ENCODE results near the gene RER1. TPM values are rescaled to one million over a fixed set of nuclear protein-coding genes. Genes with fewer than 3 reads are reported as not detected.

RER1 gene
- total RNA-seq, 4 donors from 2014 or later: 73.5 to 101 (median 83.7) TPM

GRCh38 chr1:2445823-2446215, 54.2 kb downstream of the RER1 start:
- Histone ChIP-seq H3K9me3 (no peaks in the 10 kb centered on the region), H3K4me3 (replicated peaks in 1 of 3) (no peak overlapping the region), H3K4me1 (no peaks in the 10 kb centered on the region), H3K27me3 (peaks cover 5% of the 10 kb centered on the region), H3K36me3 (no peaks in the 10 kb centered on the region), H3K27ac (no peak overlapping the region)
- TF ChIP-seq POLR2A (IDR thresholded peaks at IDR 0.05) (no peak), CTCF (IDR thresholded peaks at IDR 0.05) (no peak)
- no peak for DNase-seq
- intact Hi-C loops (cut with DNase I): no loop called here
- WGBS, 2 donors: 91 to 93% methylated on average over 9 to 13 of the region's 15 CpGs

- no peak for DNase-seq
- H3K4me1 ChIP-seq: no peaks in the 10 kb centered on the region
- no peaks in the 10 kb centered on the region for H3K9me3 ChIP-seq
- no peak for TF ChIP-seq POLR2A (IDR thresholded peaks at IDR 0.05)
- no peak for TF ChIP-seq CTCF (IDR thresholded peaks at IDR 0.05)
- no peak overlapping the region for H3K27ac ChIP-seq
- intact Hi-C loops (cut with DNase I): no loop called here
- 48 to 50% methylated on average over 6 to 11 of the region's 13 CpGs for WGBS, 2 donors
- H3K4me3 ChIP-seq (replicated peaks in 1 of 3): no peak overlapping the region
- H3K27me3 ChIP-seq: peaks cover 5% of the 10 kb centered on the region
- H3K36me3 ChIP-seq: no peaks in the 10 kb centered on the region
These were observed 54.8 kb downstream of the RER1 start for GRCh38 chr1:2446394-2446793.

GRCh38 chr1:2446861-2447260, 55.2 kb downstream of the RER1 start:
- no peaks in the 10 kb centered on the region for H3K9me3 ChIP-seq
- H3K36me3 ChIP-seq: no peaks in the 10 kb centered on the region
- H3K27me3 ChIP-seq: peaks cover 5% of the 10 kb centered on the region
- no peak overlapping the region for H3K27ac ChIP-seq
- H3K4me3 ChIP-seq (replicated peaks in 1 of 3): no peak overlapping the region
- H3K4me1 ChIP-seq: peaks cover 0 to 1% of the 10 kb centered on the region in 2 donors
- no peak for DNase-seq
- intact Hi-C loops (cut with DNase I): no loop called here
- WGBS, 2 donors: 42 to 53% methylated on average over 6 of the region's 9 CpGs
- TF ChIP-seq POLR2A (IDR thresholded peaks at IDR 0.05) (no peak), CTCF (IDR thresholded peaks at IDR 0.05) (no peak)

- H3K36me3 ChIP-seq: no peaks in the 10 kb centered on the region
- no peak for TF ChIP-seq CTCF (IDR thresholded peaks at IDR 0.05)
- no peak for TF ChIP-seq POLR2A (IDR thresholded peaks at IDR 0.05)
- intact Hi-C loops (cut with DNase I): no loop called here
These were observed 55.8 kb downstream of the RER1 start for GRCh38 chr1:2447276-2448097.

GRCh38 chr1:2448098-2448445, 56.4 kb downstream of the RER1 start:
- Histone ChIP-seq H3K4me1 (peaks cover 0 to 8% of the 10 kb centered on the region in 2 donors), H3K27ac (no peak overlapping the region), H3K36me3 (no peaks in the 10 kb centered on the region), H3K9me3 (no peaks in the 10 kb centered on the region), H3K4me3 (replicated peaks in 1 of 3) (no peak overlapping the region), H3K27me3 (peaks cover 2% of the 10 kb centered on the region)
- no peak for DNase-seq
- intact Hi-C loops (cut with DNase I): no loop called here
- 75 to 85% methylated on average over 9 to 11 of the region's 18 CpGs for whole genome bisulfite sequencing, 2 donors
- TF ChIP-seq CTCF (IDR thresholded peaks at IDR 0.05): no peak
- TF ChIP-seq POLR2A (IDR thresholded peaks at IDR 0.05): no peak

More at GRCh38 chr1:2447276-2448097, 55.8 kb downstream of the RER1 start:
- WGBS, 2 donors: 78 to 80% methylated on average over 14 to 18 of the region's 23 CpGs
- Histone ChIP-seq H3K4me3 (replicated peaks in 1 of 3) (no peak overlapping the region), H3K27me3 (peaks cover 5% of the 10 kb centered on the region), H3K4me1 (peaks cover 0 to 7% of the 10 kb centered on the region in 2 donors), H3K27ac (no peak overlapping the region), H3K9me3 (no peaks in the 10 kb centered on the region)
- no peak for DNase-seq
